Progenitor cell of endocrine pancreas (in vitro differentiated cells): ENCODE results near the gene DPP9. TPM values are rescaled to one million over a fixed set of nuclear protein-coding genes. Genes with fewer than 3 reads are reported as not detected.

Experiments used
- DNase-seq: peaks from one replicate; pipeline ENCODE4 v3.0.0; 2021; ENCODE audit warnings: low spot score; ENCODE audit not compliant: unreplicated experiment
- H3K27ac Mint-ChIP-seq: 2 replicates; pipeline ENCODE4 v1.8.0; 2021; ENCODE audit warnings: mild to moderate bottlenecking, moderate library complexity, mixed read lengths
- H3K27me3 Mint-ChIP-seq: 2 replicates; pipeline ENCODE4 v1.8.0; 2021; ENCODE audit warnings: mixed read lengths
- H3K36me3 Mint-ChIP-seq: 2 replicates; pipeline ENCODE4 v1.8.0; 2022; ENCODE audit warnings: mixed read lengths; ENCODE audit not compliant: insufficient read depth
- H3K4me1 Mint-ChIP-seq: 2 replicates; pipeline ENCODE4 v1.8.0; 2021; ENCODE audit warnings: low read depth, mixed read lengths
- H3K4me3 Mint-ChIP-seq: 2 replicates; pipeline ENCODE4 v1.8.0; 2021; ENCODE audit warnings: low read depth, mild to moderate bottlenecking, moderate library complexity, mixed read lengths
- H3K9me3 Mint-ChIP-seq: 2 replicates; pipeline ENCODE4 v1.8.0; 2021; ENCODE audit warnings: low read depth, mixed read lengths
- CTCF ChIP-seq: fragments of 200-600 bp; sonication (generic); IDR thresholded peaks from one replicate; pipeline ENCODE4 v1.5.0; 2021; ENCODE audit warnings: antibody characterized with exemption, mild to moderate bottlenecking; ENCODE audit not compliant: unreplicated experiment
- total RNA-seq: library from RNA; stranded (reverse); gene quantifications from 2 replicates; pipeline ENCODE4 v1.2.1, GENCODE V29; 2021

Gene DPP9
- total RNA-seq, 1 donor from 2014 or later, result 50.3 TPM

GRCh38 chr19:4645718-4646117 is 77.9 kb downstream of the DPP9 start:
- H3K27me3 Mint-ChIP-seq, result no peaks in the 10 kb centered on the region
- H3K27ac Mint-ChIP-seq, result no peak overlapping the region
- no peak overlapping the region for H3K4me3 Mint-ChIP-seq
- H3K4me1 Mint-ChIP-seq, result peaks cover 1% of the 10 kb centered on the region
- H3K36me3 Mint-ChIP-seq, result no peaks in the 10 kb centered on the region
- no peak for DNase-seq
- no peak for TF ChIP-seq CTCF
- no peaks in the 10 kb centered on the region for H3K9me3 Mint-ChIP-seq

- no peak for TF ChIP-seq CTCF
- H3K4me3 Mint-ChIP-seq, result no peak overlapping the region
- no peak for DNase-seq
- no peaks in the 10 kb centered on the region for H3K36me3 Mint-ChIP-seq
- H3K4me1 Mint-ChIP-seq, result peaks cover 3% of the 10 kb centered on the region
- H3K27ac Mint-ChIP-seq, result no peak overlapping the region
- peaks cover under 1% of the 10 kb centered on the region for H3K27me3 Mint-ChIP-seq
- H3K9me3 Mint-ChIP-seq, result no peaks in the 10 kb centered on the region
Measured at GRCh38 chr19:4642625-4643024, 81.0 kb downstream of the DPP9 start.

- no peak for DNase-seq
- no peaks in the 10 kb centered on the region for H3K36me3 Mint-ChIP-seq
- no peak overlapping the region for H3K27ac Mint-ChIP-seq
- H3K4me1 Mint-ChIP-seq, result peaks cover 3% of the 10 kb centered on the region
- no peak for TF ChIP-seq CTCF
- H3K4me3 Mint-ChIP-seq, result no peak overlapping the region
- no peaks in the 10 kb centered on the region for H3K9me3 Mint-ChIP-seq
- peaks cover 10% of the 10 kb centered on the region for H3K27me3 Mint-ChIP-seq
Measured at GRCh38 chr19:4641132-4641531, 82.5 kb downstream of the DPP9 start.

- Mint-ChIP-seq H3K4me1 (peaks cover 3% of the 10 kb centered on the region), H3K27ac (no peak overlapping the region), H3K27me3 (peaks cover 10% of the 10 kb centered on the region), H3K4me3 (peak overlapping the region; percentile 74), H3K9me3 (no peaks in the 10 kb centered on the region), H3K36me3 (no peaks in the 10 kb centered on the region)
- no peak for TF ChIP-seq CTCF
- no peak for DNase-seq
Measured at GRCh38 chr19:4640247-4641000, 83.2 kb downstream of the DPP9 start.

GRCh38 chr19:4639531-4640246 is 84.0 kb downstream of the DPP9 start:
- Mint-ChIP-seq H3K27ac (no peak overlapping the region), H3K4me1 (peaks cover 2% of the 10 kb centered on the region), H3K36me3 (no peaks in the 10 kb centered on the region)

More at GRCh38 chr19:4639531-4640246, 84.0 kb downstream of the DPP9 start:
- TF ChIP-seq CTCF, result no peak
- Mint-ChIP-seq H3K9me3 (no peaks in the 10 kb centered on the region), H3K4me3 (peak overlapping the region; percentile 74), H3K27me3 (peaks cover 13% of the 10 kb centered on the region)
- DNase-seq, result no peak
